GM12878 (cell line): ENCODE measurements around the gene NCMAP. TPM values are rescaled to one million over a fixed set of nuclear protein-coding genes. Genes with fewer than 3 reads are reported as not detected.

Experiments
- BMI1 ChIP-seq: fragments of 450-650 bp; IDR thresholded peaks from 2 replicates; pipeline ENCODE4 v1.6.1; 2016; ENCODE audit warnings: mild to moderate bottlenecking, moderate library complexity, borderline replicate concordance
- CHD2 ChIP-seq: IDR thresholded peaks from 2 replicates; pipeline ENCODE4 v1.6.1; 2011; ENCODE audit warnings: low read depth, low read length, improper control_type of control experiment, borderline replicate concordance
- NRF1 ChIP-seq: conservative IDR thresholded peaks from 2 replicates; pipeline ENCODE4 v1.6.1; 2011; ENCODE audit warnings: mild to moderate bottlenecking, low read depth, low read length, improper control_type of control experiment
- SIN3A ChIP-seq: IDR thresholded peaks from 2 replicates; pipeline ENCODE4 v1.6.1; 2012; ENCODE audit warnings: low read depth, low read length, improper control_type of control experiment
- ZNF217 ChIP-seq: fragments of 450-650 bp; IDR thresholded peaks from 2 replicates; pipeline ENCODE4 v1.6.1; 2017; ENCODE audit warnings: antibody characterized with exemption, mild to moderate bottlenecking
- polyA plus RNA-seq, 11 experiments: library from polyadenylated mRNA; depleted of rRNA in 4 of 11; unstranded in 6 of 11; stranded (reverse) in 5 of 11; fragments of >200 nt; fragmentation: Nextera tagmentation in 4 of 11; fragmentation: Illumina TruSeq in 1 of 11; extraction: Ambion mirVana in 4 of 11; extraction: Trizol in 1 of 11; gene quantifications; 1 replicate in 1 of 11; 2 replicates in 10 of 11; pipeline versions ENCODE4 v1.2.1 to v1.2.3, GENCODE V29; 2011 to 2016; ENCODE audit warnings: inconsistent platforms in 2 of 11, missing spikeins in 2 of 11, low read depth in 1 of 11
- total RNA-seq, 4 experiments: library from RNA; depleted of rRNA in 3 of 4; stranded (reverse); fragments of >200 nt in 3 of 4; fragmentation: Illumina TruSeq in 1 of 4; extraction: Trizol in 1 of 4; gene quantifications; 2 replicates each; pipeline versions ENCODE4 v1.2.1 to v1.2.3, GENCODE V29; 2013 to 2021
- TF ChIP-seq, protein P1 (sequence below): fragments of 450-650 bp; IDR thresholded peaks from 2 replicates; pipeline ENCODE4 v1.6.1; 2017; ENCODE audit warnings: mild to moderate bottlenecking, low read depth, inconsistent platforms; ENCODE audit not compliant: poor library complexity, severe bottlenecking
- TF ChIP-seq, protein P2 (sequence below): IDR thresholded peaks from 2 replicates; pipeline ENCODE4 v1.6.1; 2012; ENCODE audit warnings: improper control_type of control experiment, low read depth, low read length; ENCODE audit not compliant: insufficient replicate concordance

NCMAP gene
- total and polyA plus RNA-seq, 10 of the 15 experiments (the other 5 are each of a cell fraction or from before 2014, with no cell fraction given), result not detected

DNA sequence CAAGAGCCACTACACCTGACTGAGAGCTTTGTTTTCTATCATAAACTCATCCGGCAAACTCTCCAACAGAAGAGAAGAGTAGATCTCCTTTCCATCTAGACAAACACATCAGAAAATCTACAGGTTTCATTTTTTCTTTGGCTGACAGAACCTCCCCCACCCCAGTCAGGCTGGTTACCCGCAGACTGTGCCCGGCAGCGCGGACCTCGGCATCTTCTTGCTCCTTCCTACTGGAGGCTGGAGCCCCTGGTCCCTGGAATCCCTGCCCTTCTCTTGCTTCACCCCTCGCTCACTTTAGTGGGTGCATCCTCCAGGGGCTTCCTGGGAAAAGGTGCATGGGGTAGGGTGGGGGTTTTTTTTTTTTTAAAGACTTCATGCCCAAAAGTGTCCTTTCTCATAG lies 23.0 kb downstream of the NCMAP start (continued):
- TF ChIP-seq, protein P1, sequence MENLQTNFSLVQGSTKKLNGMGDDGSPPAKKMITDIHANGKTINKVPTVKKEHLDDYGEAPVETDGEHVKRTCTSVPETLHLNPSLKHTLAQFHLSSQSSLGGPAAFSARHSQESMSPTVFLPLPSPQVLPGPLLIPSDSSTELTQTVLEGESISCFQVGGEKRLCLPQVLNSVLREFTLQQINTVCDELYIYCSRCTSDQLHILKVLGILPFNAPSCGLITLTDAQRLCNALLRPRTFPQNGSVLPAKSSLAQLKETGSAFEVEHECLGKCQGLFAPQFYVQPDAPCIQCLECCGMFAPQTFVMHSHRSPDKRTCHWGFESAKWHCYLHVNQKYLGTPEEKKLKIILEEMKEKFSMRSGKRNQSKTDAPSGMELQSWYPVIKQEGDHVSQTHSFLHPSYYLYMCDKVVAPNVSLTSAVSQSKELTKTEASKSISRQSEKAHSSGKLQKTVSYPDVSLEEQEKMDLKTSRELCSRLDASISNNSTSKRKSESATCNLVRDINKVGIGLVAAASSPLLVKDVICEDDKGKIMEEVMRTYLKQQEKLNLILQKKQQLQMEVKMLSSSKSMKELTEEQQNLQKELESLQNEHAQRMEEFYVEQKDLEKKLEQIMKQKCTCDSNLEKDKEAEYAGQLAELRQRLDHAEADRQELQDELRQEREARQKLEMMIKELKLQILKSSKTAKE, result no peak
- no peak for TF ChIP-seq SIN3A
- no peak for TF ChIP-seq BMI1
- TF ChIP-seq, protein P2, sequence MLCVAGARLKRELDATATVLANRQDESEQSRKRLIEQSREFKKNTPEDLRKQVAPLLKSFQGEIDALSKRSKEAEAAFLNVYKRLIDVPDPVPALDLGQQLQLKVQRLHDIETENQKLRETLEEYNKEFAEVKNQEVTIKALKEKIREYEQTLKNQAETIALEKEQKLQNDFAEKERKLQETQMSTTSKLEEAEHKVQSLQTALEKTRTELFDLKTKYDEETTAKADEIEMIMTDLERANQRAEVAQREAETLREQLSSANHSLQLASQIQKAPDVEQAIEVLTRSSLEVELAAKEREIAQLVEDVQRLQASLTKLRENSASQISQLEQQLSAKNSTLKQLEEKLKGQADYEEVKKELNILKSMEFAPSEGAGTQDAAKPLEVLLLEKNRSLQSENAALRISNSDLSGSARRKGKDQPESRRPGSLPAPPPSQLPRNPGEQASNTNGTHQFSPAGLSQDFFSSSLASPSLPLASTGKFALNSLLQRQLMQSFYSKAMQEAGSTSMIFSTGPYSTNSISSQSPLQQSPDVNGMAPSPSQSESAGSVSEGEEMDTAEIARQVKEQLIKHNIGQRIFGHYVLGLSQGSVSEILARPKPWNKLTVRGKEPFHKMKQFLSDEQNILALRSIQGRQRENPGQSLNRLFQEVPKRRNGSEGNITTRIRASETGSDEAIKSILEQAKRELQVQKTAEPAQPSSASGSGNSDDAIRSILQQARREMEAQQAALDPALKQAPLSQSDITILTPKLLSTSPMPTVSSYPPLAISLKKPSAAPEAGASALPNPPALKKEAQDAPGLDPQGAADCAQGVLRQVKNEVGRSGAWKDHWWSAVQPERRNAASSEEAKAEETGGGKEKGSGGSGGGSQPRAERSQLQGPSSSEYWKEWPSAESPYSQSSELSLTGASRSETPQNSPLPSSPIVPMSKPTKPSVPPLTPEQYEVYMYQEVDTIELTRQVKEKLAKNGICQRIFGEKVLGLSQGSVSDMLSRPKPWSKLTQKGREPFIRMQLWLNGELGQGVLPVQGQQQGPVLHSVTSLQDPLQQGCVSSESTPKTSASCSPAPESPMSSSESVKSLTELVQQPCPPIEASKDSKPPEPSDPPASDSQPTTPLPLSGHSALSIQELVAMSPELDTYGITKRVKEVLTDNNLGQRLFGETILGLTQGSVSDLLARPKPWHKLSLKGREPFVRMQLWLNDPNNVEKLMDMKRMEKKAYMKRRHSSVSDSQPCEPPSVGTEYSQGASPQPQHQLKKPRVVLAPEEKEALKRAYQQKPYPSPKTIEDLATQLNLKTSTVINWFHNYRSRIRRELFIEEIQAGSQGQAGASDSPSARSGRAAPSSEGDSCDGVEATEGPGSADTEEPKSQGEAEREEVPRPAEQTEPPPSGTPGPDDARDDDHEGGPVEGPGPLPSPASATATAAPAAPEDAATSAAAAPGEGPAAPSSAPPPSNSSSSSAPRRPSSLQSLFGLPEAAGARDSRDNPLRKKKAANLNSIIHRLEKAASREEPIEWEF, result no peak
- TF ChIP-seq NRF1, result no peak
- no peak for TF ChIP-seq CHD2
- TF ChIP-seq ZNF217, result no peak
